ENCODE data around the gene GMDS.
A peak's percentile ranks its signal among the peaks of the same experiment; 100 is the strongest.

The GMDS gene

GRCh38 chr6:2245103-2245876, at the start of gene GMDS:
GMDS (minus strand) TSS chr6:2245605.
- DNase-seq = peak; percentile 52 to 93 (median 86)
- intact Hi-C loops (cut with DNase I) = no loop called here

GRCh38 chr6:2285510-2285909, 40.1 kb upstream of the GMDS start:
- DNase-seq = no peak
- intact Hi-C loops (cut with DNase I) = no loop called here

- intact Hi-C loops (cut with DNase I) = no loop called here
- no peak for DNase-seq
These were observed 30.5 kb upstream of the GMDS start for GRCh38 chr6:2275892-2276242.

GRCh38 chr6:2274981-2275891, 29.8 kb upstream of the GMDS start:
- no peak for DNase-seq

GRCh38 chr6:2272696-2273095, 27.3 kb upstream of the GMDS start:
- no peak for DNase-seq
- intact Hi-C loops (cut with DNase I) = no loop called here

More at GRCh38 chr6:2274981-2275891, 29.8 kb upstream of the GMDS start:
- intact Hi-C loops (cut with DNase I) = no loop called here

- no peak for DNase-seq
- intact Hi-C loops (cut with DNase I) = no loop called here
These were observed 24.6 kb upstream of the GMDS start for GRCh38 chr6:2270054-2270453.

GRCh38 chr6:2266841-2267240, 21.4 kb upstream of the GMDS start:
- DNase-seq = no peak
- intact Hi-C loops (cut with DNase I) = no loop called here

GRCh38 chr6:2266031-2266795, 20.8 kb upstream of the GMDS start:
- intact Hi-C loops (cut with DNase I) = no loop called here
- DNase-seq = no peak

- no peak for DNase-seq
- intact Hi-C loops (cut with DNase I) = no loop called here
These were observed 19.5 kb upstream of the GMDS start for GRCh38 chr6:2264932-2265331.

GRCh38 chr6:2263896-2264295, 18.5 kb upstream of the GMDS start:
- intact Hi-C loops (cut with DNase I) = no loop called here
- no peak for DNase-seq

GRCh38 chr6:2259574-2259973, 14.2 kb upstream of the GMDS start:
- intact Hi-C loops (cut with DNase I) = no loop called here
- DNase-seq = no peak

GRCh38 chr6:2259002-2259494, 13.6 kb upstream of the GMDS start:
- intact Hi-C loops (cut with DNase I) = no loop called here
- no peak for DNase-seq

GRCh38 chr6:2258112-2258511, 12.7 kb upstream of the GMDS start:
- DNase-seq = no peak
- intact Hi-C loops (cut with DNase I) = no loop called here

- no peak for DNase-seq
- intact Hi-C loops (cut with DNase I) = no loop called here
These were observed 12.0 kb upstream of the GMDS start for GRCh38 chr6:2257363-2257762.

- intact Hi-C loops (cut with DNase I) = no loop called here
- no peak for DNase-seq
These were observed 9.3 kb upstream of the GMDS start for GRCh38 chr6:2254747-2255146.

GRCh38 chr6:2249126-2249525, 3.7 kb upstream of the GMDS start:
- DNase-seq = no peak
- intact Hi-C loops (cut with DNase I) = no loop called here

- no peak for DNase-seq
- intact Hi-C loops (cut with DNase I) = no loop called here
These were observed 2.3 kb upstream of the GMDS start for GRCh38 chr6:2247664-2248063.

- intact Hi-C loops (cut with DNase I) = no loop called here
- DNase-seq = peak in 36 of 42 donors; percentile 9 to 66 (median 29)
These were observed 765 bp upstream of the GMDS start for GRCh38 chr6:2245877-2246863.
